Neural progenitor cell (in vitro differentiated cells): Measurements from ENCODE around the gene MBLAC1. TPM values are rescaled to one million over a fixed set of nuclear protein-coding genes. Genes with fewer than 3 reads are reported as not detected.

Source experiments
- DNase-seq: peaks from one replicate; pipeline ENCODE4 v3.0.0-alpha.2; 2016; ENCODE audit warnings: low spot score
- H2AFZ ChIP-seq: fragments of 200-600 bp; sonication (generic); replicated peaks from 2 replicates; pipeline ENCODE4 v1.6.1; 2016; ENCODE audit warnings: antibody characterized with exemption
- H3F3A ChIP-seq: fragments of 200-600 bp; sonication (generic); 2 replicates; pipeline ENCODE4 v1.6.1; 2016; ENCODE audit warnings: antibody characterized with exemption, low read depth
- H3K27ac ChIP-seq: fragments of 200-600 bp; sonication (generic); 2 replicates; pipeline ENCODE4 v1.5.1; 2016; ENCODE audit warnings: mild to moderate bottlenecking
- H3K27me3 ChIP-seq: fragments of 200-600 bp; sonication (generic); 2 replicates; pipeline ENCODE4 v1.6.1; 2016; ENCODE audit warnings: mild to moderate bottlenecking, moderate library complexity
- H3K36me3 ChIP-seq: fragments of 200-600 bp; sonication (generic); 2 replicates; pipeline ENCODE4 v1.5.1; 2016
- H3K4me1 ChIP-seq: fragments of 200-600 bp; sonication (generic); 2 replicates; pipeline ENCODE4 v1.6.1; 2016; ENCODE audit warnings: mixed run types
- H3K4me2 ChIP-seq: fragments of 200-600 bp; sonication (generic); 2 replicates; pipeline ENCODE4 v1.6.1; 2016
- H3K4me3 ChIP-seq: fragments of 200-600 bp; sonication (generic); 2 replicates; pipeline ENCODE4 v1.5.1; 2016
- H3K79me2 ChIP-seq: fragments of 200-600 bp; sonication (generic); 2 replicates; pipeline ENCODE4 v1.6.1; 2016; ENCODE audit warnings: low read depth
- H3K9ac ChIP-seq: fragments of 200-600 bp; sonication (generic); 2 replicates; pipeline ENCODE4 v1.6.1; 2016
- H3K9me3 ChIP-seq: fragments of 200-600 bp; sonication (generic); 2 replicates; pipeline ENCODE4 v1.5.1; 2016; ENCODE audit warnings: low read depth
- H4K20me1 ChIP-seq: fragments of 200-600 bp; sonication (generic); 2 replicates; pipeline ENCODE4 v1.6.1; 2016; ENCODE audit warnings: low read depth
- H3K27ac Mint-ChIP-seq: 3 replicates; pipeline ENCODE4 v1.8.0; 2021; ENCODE audit warnings: mixed read lengths
- H3K27me3 Mint-ChIP-seq: 2 replicates; pipeline ENCODE4 v1.8.0; 2022; ENCODE audit warnings: low read depth, mild to moderate bottlenecking, inconsistent platforms, moderate library complexity, mixed read lengths; ENCODE audit not compliant: insufficient read depth
- H3K36me3 Mint-ChIP-seq: 3 replicates; pipeline ENCODE4 v1.8.0; 2021; ENCODE audit warnings: mixed read lengths
- H3K4me1 Mint-ChIP-seq: 3 replicates; pipeline ENCODE4 v1.8.0; 2021; ENCODE audit warnings: mixed read lengths
- H3K4me3 Mint-ChIP-seq: 3 replicates; pipeline ENCODE4 v1.8.0; 2021; ENCODE audit warnings: mild to moderate bottlenecking, moderate library complexity, mixed read lengths
- H3K9me3 Mint-ChIP-seq: 3 replicates; pipeline ENCODE4 v1.8.0; 2020; ENCODE audit warnings: mixed read lengths
- EZH2 ChIP-seq: fragments of 200-600 bp; sonication (generic); IDR thresholded peaks from 2 replicates; pipeline ENCODE4 v1.6.1; 2017; ENCODE audit warnings: antibody characterized with exemption, mild to moderate bottlenecking, moderate library complexity
- EZH2phosphoT487 ChIP-seq: fragments of 200-600 bp; sonication (generic); IDR thresholded peaks from 2 replicates; pipeline ENCODE4 v1.6.1; 2017; ENCODE audit warnings: antibody characterized with exemption
- total RNA-seq: library from RNA; depleted of rRNA; stranded (reverse); fragments of >200 nt; gene quantifications from 2 replicates; pipeline ENCODE4 v1.2.3, GENCODE V29; 2015; ENCODE audit warnings: low replicate concordance
- TF ChIP-seq, protein P1 (sequence below): fragments of 200-600 bp; sonication (generic); IDR thresholded peaks from 2 replicates; pipeline ENCODE4 v1.5.1; 2017; ENCODE audit warnings: antibody characterized with exemption, mild to moderate bottlenecking

Gene MBLAC1
- total RNA-seq, 1 donor from 2014 or later = 1.6 TPM

DNA sequence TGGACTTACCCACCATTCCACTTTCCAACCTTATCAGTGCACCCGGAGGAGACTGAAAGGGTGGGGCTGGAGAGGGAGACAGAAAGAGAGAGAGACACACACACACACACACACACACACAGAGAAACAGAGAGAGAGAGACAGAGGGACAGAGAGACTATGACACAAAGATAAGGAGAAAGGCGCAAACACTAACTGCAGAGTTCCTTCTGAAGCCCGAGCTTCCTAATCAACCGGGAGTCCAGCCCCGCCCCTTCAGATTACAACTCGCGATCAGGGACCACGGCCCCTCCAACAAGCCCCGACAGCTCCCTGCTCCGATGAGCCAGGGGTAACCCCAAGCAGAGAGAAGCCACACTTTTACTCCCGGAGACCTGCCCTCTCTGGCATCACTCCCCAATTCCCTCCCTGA lies 41.2 kb downstream of the MBLAC1 start:
- Histone ChIP-seq H4K20me1 (peaks cover 34% of the 10 kb centered on the region), H3K9me3 (no peaks in the 10 kb centered on the region), H3F3A (peaks cover 43% of the 10 kb centered on the region), H3K9ac (no peak overlapping the region), H3K79me2 (no peaks in the 10 kb centered on the region), H3K36me3 (no peaks in the 10 kb centered on the region), H3K4me2 (peak overlapping the region; percentile 89), H3K4me1 (peaks cover 36% of the 10 kb centered on the region), H3K27ac (no peak overlapping the region), H2AFZ (peak overlapping the region; percentile 78), H3K4me3 (peak overlapping the region; percentile 49), H3K27me3 (peaks cover 41% of the 10 kb centered on the region)
- Mint-ChIP-seq H3K9me3 (no peaks in the 10 kb centered on the region), H3K4me1 (peaks cover 47% of the 10 kb centered on the region), H3K4me3 (peak overlapping the region; percentile 80), H3K36me3 (peaks cover 3% of the 10 kb centered on the region), H3K27ac (no peak overlapping the region), H3K27me3 (peaks cover 24% of the 10 kb centered on the region)
- DNase-seq = peak; percentile 59
- TF ChIP-seq EZH2phosphoT487 (no peak), EZH2 (no peak)
- TF ChIP-seq, protein P1, sequence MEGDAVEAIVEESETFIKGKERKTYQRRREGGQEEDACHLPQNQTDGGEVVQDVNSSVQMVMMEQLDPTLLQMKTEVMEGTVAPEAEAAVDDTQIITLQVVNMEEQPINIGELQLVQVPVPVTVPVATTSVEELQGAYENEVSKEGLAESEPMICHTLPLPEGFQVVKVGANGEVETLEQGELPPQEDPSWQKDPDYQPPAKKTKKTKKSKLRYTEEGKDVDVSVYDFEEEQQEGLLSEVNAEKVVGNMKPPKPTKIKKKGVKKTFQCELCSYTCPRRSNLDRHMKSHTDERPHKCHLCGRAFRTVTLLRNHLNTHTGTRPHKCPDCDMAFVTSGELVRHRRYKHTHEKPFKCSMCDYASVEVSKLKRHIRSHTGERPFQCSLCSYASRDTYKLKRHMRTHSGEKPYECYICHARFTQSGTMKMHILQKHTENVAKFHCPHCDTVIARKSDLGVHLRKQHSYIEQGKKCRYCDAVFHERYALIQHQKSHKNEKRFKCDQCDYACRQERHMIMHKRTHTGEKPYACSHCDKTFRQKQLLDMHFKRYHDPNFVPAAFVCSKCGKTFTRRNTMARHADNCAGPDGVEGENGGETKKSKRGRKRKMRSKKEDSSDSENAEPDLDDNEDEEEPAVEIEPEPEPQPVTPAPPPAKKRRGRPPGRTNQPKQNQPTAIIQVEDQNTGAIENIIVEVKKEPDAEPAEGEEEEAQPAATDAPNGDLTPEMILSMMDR = no peak

DNA sequence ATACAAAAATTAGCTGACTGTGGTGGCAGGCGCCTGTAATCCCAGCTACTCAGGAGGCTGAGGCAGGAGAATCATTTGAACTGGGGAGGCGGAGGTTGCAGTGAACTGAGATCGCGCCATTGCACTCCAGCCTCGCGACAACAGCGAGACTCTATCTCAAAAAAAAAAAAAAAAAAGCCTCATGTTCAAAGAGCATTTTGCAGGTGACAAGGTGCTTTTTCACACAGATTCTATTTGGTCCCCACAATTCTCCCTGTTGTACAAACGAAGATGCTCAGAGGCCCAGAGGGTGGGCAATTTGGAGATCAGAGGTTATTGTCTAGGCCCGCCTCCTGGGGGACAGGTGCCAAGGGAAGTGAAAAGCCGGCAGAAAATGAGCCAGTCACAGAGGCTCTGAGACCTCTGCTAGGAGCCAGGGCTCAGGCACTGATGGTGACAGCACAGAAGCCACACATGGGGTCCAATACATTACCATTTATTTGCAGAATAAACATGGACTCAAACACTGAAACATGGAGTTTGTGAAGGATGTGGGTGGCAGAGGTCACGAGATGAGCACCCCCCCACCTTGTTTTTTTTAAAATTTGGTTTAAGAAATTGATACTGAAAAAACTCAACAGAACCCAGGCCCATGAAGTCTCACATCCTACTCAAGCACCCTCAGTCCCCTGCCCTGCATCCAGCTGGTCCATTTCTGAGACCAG lies 42.5 kb downstream of the MBLAC1 start:
- H3K9ac ChIP-seq = no peak overlapping the region
- TF ChIP-seq, protein P1 = no peak
- TF ChIP-seq EZH2 = no peak
- no peak for TF ChIP-seq EZH2phosphoT487
- peaks cover 41% of the 10 kb centered on the region for H3K27me3 ChIP-seq
- H3K4me3 ChIP-seq = no peak overlapping the region
- H3K27ac Mint-ChIP-seq = peak overlapping the region; percentile 35
- H3K27ac ChIP-seq = no peak overlapping the region
- DNase-seq = no peak
- peak overlapping the region; percentile 80 for H3K4me3 Mint-ChIP-seq
- H3K9me3 Mint-ChIP-seq = no peaks in the 10 kb centered on the region
- H3K27me3 Mint-ChIP-seq = peaks cover 19% of the 10 kb centered on the region
- H3K9me3 ChIP-seq = no peaks in the 10 kb centered on the region
- no peak overlapping the region for H3K4me2 ChIP-seq
- H3F3A ChIP-seq = peaks cover 44% of the 10 kb centered on the region
- H4K20me1 ChIP-seq = peaks cover 44% of the 10 kb centered on the region
- no peak overlapping the region for H2AFZ ChIP-seq
- no peaks in the 10 kb centered on the region for H3K79me2 ChIP-seq
- peaks cover 36% of the 10 kb centered on the region for H3K4me1 ChIP-seq
- peaks cover 47% of the 10 kb centered on the region for H3K4me1 Mint-ChIP-seq
- H3K36me3 ChIP-seq = no peaks in the 10 kb centered on the region
- H3K36me3 Mint-ChIP-seq = peaks cover 9% of the 10 kb centered on the region

DNA sequence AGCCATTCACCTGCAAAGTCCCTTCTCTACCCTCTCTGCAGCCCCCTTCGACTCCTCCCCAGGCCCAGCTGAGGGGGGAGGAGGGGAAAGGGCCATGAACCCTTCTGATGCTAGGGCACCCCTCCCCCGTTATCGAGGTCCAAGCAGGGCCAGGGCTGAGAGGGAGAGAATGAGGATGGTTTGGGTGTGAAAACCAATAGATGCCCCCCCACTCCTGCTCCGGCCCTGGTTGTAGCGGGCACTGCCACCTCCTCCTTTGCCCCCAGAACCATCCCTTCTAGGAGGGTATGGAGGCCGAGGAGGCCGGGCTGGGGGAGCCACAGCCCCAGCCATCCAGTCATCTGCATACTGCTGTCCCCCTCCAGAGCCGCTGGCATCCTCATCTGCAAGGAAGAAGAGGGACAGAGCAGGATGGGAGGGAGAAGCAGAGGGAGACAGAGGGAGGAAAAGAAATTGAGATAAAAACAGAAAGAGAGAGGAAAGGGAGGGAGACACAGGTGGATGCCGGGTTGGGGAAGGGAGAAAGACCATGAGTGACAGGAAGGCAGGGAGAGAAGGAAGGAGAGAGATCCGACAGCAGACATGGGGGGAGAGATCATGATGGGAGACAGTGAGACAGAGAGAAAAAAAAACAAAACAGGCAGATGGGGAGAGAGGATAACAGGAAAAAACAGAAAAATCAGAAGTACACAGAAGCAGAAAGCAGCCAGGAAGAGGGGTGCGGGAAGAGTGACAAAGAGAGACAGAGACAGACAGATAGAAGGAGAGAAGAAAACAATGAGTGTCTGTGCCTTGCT lies 43.5 kb downstream of the MBLAC1 start:
- TF ChIP-seq, protein P1 = no peak
- TF ChIP-seq EZH2phosphoT487 = no peak
- peaks cover 41% of the 10 kb centered on the region for H3K27me3 ChIP-seq
- no peak overlapping the region for H2AFZ ChIP-seq
- H3K9ac ChIP-seq = no peak overlapping the region
- peak overlapping the region; percentile 68 for H3K4me3 Mint-ChIP-seq
- H3K36me3 Mint-ChIP-seq = peaks cover 16% of the 10 kb centered on the region
- peaks cover 44% of the 10 kb centered on the region for H3F3A ChIP-seq
- H4K20me1 ChIP-seq = peaks cover 54% of the 10 kb centered on the region
- H3K27ac Mint-ChIP-seq = peak overlapping the region; percentile 8
- no peak overlapping the region for H3K27ac ChIP-seq
- H3K4me1 ChIP-seq = peaks cover 36% of the 10 kb centered on the region
- H3K36me3 ChIP-seq = no peaks in the 10 kb centered on the region
- H3K4me1 Mint-ChIP-seq = peaks cover 54% of the 10 kb centered on the region
- H3K9me3 ChIP-seq = no peaks in the 10 kb centered on the region
- DNase-seq = no peak
- H3K4me2 ChIP-seq = peak overlapping the region; percentile 89
- peak overlapping the region; percentile 55 for H3K4me3 ChIP-seq
- no peaks in the 10 kb centered on the region for H3K9me3 Mint-ChIP-seq
- H3K79me2 ChIP-seq = no peaks in the 10 kb centered on the region
- peaks cover 21% of the 10 kb centered on the region for H3K27me3 Mint-ChIP-seq
